Limb (tissue), 2 donors: Measurements from ENCODE around the gene PRH1.

Experiments used
- DNase-seq, 2 donors: peaks; one replicate each; pipeline ENCODE4 v3.0.0-alpha.2; 2016; ENCODE audit errors: extremely low spot score in 2 of 2

Gene PRH1

GRCh38 chr12:10842862-10843261 is 41.2 kb downstream of the PRH1 start:
- no peak for DNase-seq

GRCh38 chr12:10838461-10838860 is 45.6 kb downstream of the PRH1 start:
- DNase-seq = no peak
